Kidney (tissue), 14 donors: Measurements from ENCODE around the gene FSTL5. TPM values are rescaled to one million over a fixed set of nuclear protein-coding genes. Genes with fewer than 3 reads are reported as not detected.

ENCODE experiments used
- DNase-seq, 5 donors: peaks; one replicate each; pipeline ENCODE4 v3.0.0-alpha.2; 2013 to 2020
- FAIRE-seq: peaks from 2 replicates; lab custom pipeline; 2012; peaks lifted over from hg19 to GRCh38; lab: Jason Lieb, UNC
- H3K27ac ChIP-seq, 2 donors: one replicate each; pipeline ENCODE4 v1.7.0; 2013; ENCODE audit warnings: low read depth in 2 of 2, low read length in 2 of 2, inconsistent platforms in 1 of 2
- H3K27me3 ChIP-seq: one replicate; pipeline ENCODE4 v1.7.1; 2013; ENCODE audit warnings: low read length, inconsistent platforms; ENCODE audit not compliant: control insufficient read depth, insufficient read depth
- H3K36me3 ChIP-seq, 3 donors: one replicate each; pipeline versions ENCODE4 v1.7.0 to v1.7.1; 2013; ENCODE audit warnings: low read length in 3 of 3, control low read depth in 1 of 3, inconsistent platforms in 1 of 3; ENCODE audit not compliant: insufficient read depth in 3 of 3, control insufficient read depth in 2 of 3
- H3K4me1 ChIP-seq, 3 donors: one replicate each; pipeline versions ENCODE4 v1.7.0 to v1.7.1; 2013; ENCODE audit warnings: low read length in 3 of 3, inconsistent platforms in 1 of 3, low read depth in 1 of 3; ENCODE audit not compliant: control insufficient read depth in 2 of 3, insufficient read depth in 2 of 3
- H3K4me3 ChIP-seq, 3 donors: one replicate each; pipeline versions ENCODE4 v1.7.0 to v1.8.1; 2013; ENCODE audit warnings: low read length in 3 of 3, control low read depth in 1 of 3, inconsistent platforms in 1 of 3
- H3K9ac ChIP-seq, 3 donors: one replicate each; pipeline versions ENCODE4 v1.7.0 to v1.7.1; 2013; ENCODE audit warnings: low read length in 3 of 3, control low read depth in 1 of 3, inconsistent platforms in 1 of 3
- H3K9me3 ChIP-seq, 3 donors: one replicate each; pipeline versions ENCODE4 v1.7.0 to v1.7.1; 2013; ENCODE audit warnings: low read length in 3 of 3, control low read depth in 1 of 3, inconsistent platforms in 1 of 3; ENCODE audit not compliant: control insufficient read depth in 2 of 3, insufficient read depth in 1 of 3
- CTCF ChIP-seq: IDR thresholded peaks from 3 replicates; pipeline ENCODE4 v1.5.1; 2012; ENCODE audit warnings: mild to moderate bottlenecking, moderate library complexity, borderline replicate concordance; ENCODE audit not compliant: insufficient read depth; ENCODE audit errors: extremely low read depth
- intact Hi-C: fragments of 100-400 bp; cut with DNase I; formaldehyde crosslinking; loops from one replicate; pipeline ENCODE4 v1.11.1; 2022
- polyA plus RNA-seq: library from polyadenylated mRNA; stranded (reverse); fragments of 350-450 nt; fragmentation: Illumina TruSeq; extraction: RNeasy Lipid Tissue Mini Kit (QIAGEN cat#74804); gene quantifications from one replicate; pipeline ENCODE4 v1.2.3, GENCODE V29; 2014; ENCODE audit warnings: low read depth, low replicate concordance; ENCODE audit not compliant: insufficient read depth
- total RNA-seq: library from RNA; stranded (reverse); fragmentation: NEBNext Ultra II Directional; extraction: Animal tissue kit (Norgen Biotek cat#: 25700); gene quantifications from one replicate; pipeline ENCODE4 v1.2.1, GENCODE V29; 2021
- donor health status: control.
- donor health status: control.
- donor health status: control.
- donor health status: control.
- donor health status: control.
- donor health status: DM: yes; HTN: yes; CAD: no.
- donor health status: Normal renal cell carcinoma (clear cell type).

The FSTL5 gene
- total and polyA plus RNA-seq, 2 donors from 2014 or later = 0.09 TPM; not detected in 1

DNA sequence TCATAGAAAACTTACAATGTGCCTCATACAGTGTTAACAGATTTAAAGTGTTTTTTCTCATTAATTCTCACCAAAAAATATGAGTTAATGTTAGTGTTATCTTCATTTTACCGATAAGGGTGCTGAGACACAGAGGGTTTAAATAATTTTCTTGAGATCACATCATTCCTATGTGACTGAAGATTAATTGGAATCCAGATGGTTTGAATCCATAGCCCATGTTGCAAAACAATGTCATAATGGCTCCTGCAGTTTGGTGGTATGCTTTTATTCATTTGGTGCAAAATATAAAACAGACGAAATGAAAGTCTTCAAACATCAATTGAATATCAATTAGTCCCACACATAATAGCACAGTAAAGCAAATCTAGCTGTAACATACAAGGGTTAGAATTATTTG, 512.2 kb downstream of the FSTL5 start:
- Histone ChIP-seq H3K9ac (no peak overlapping the region), H3K27me3 (no peaks in the 10 kb centered on the region), H3K9me3 (no peaks in the 10 kb centered on the region), H3K4me1 (no peaks in the 10 kb centered on the region), H3K36me3 (no peaks in the 10 kb centered on the region), H3K4me3 (no peak overlapping the region), H3K27ac (no peak overlapping the region)
- intact Hi-C loops = no loop called here
- FAIRE-seq (no peak), DNase-seq (no peak)
- no peak for TF ChIP-seq CTCF

- TF ChIP-seq CTCF = no peak
- Histone ChIP-seq H3K9ac (no peak overlapping the region), H3K9me3 (no peaks in the 10 kb centered on the region), H3K27me3 (no peaks in the 10 kb centered on the region), H3K27ac (no peak overlapping the region), H3K4me3 (no peak overlapping the region), H3K36me3 (no peaks in the 10 kb centered on the region), H3K4me1 (no peaks in the 10 kb centered on the region)
- intact Hi-C loops = no loop called here
- no peak for DNase-seq
- no peak for FAIRE-seq
Measured at GRCh38 chr4:161650812-161651211, 513.0 kb downstream of the FSTL5 start.

GRCh38 chr4:161647757-161648156, 516.0 kb downstream of the FSTL5 start:
- Histone ChIP-seq H3K27ac (no peak overlapping the region), H3K4me3 (no peak overlapping the region), H3K9me3 (no peaks in the 10 kb centered on the region), H3K36me3 (no peaks in the 10 kb centered on the region), H3K9ac (no peak overlapping the region), H3K27me3 (no peaks in the 10 kb centered on the region), H3K4me1 (no peaks in the 10 kb centered on the region)
- intact Hi-C loops = no loop called here
- TF ChIP-seq CTCF = no peak
- DNase-seq = peak in 1 of 5 donors; percentile 47
- FAIRE-seq = no peak

DNA sequence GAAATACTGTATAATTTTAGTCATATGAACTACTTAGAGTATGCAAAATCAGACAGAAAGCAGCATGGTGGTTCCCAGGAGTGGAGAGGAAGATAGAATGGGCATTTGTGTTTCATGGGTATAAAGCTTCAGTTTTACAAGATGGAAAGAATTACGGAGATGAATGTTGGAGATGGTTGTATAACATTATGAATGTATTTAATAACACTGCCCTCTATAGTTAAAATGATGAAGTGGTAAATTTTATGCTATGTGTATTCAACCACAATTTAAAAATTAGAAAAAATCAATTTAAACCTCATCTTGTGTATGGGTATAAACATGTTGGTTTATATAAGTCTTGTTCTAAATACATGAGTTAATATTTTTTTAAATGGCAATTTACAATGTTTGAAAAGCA, 521.1 kb downstream of the FSTL5 start:
- H3K9me3 ChIP-seq = peaks cover 0 to 5% (median 0%) of the 10 kb centered on the region in 3 donors
- peak; percentile 62 for FAIRE-seq
- no peak for TF ChIP-seq CTCF

More for the DNA sequence above, 521.1 kb downstream of the FSTL5 start:
- intact Hi-C loops = no loop called here
- DNase-seq = no peak
- Histone ChIP-seq H3K27ac (no peak overlapping the region), H3K27me3 (no peaks in the 10 kb centered on the region), H3K9ac (no peak overlapping the region), H3K4me3 (no peak overlapping the region), H3K4me1 (no peaks in the 10 kb centered on the region), H3K36me3 (no peaks in the 10 kb centered on the region)
